ENCODE measurements around the gene KRTAP4-1.
"Not testable (repeated sequence)": the region's sequence is repeated elsewhere in the genome, so short reads cannot be mapped to it uniquely, and the experiment has no call there.

KRTAP4-1 gene

GRCh38 chr17:41147531-41148204, 37.0 kb downstream of the KRTAP4-1 start:
- DNase-seq (ENCODE audit: extremely low spot score), result no peak
- TF ChIP-seq CTBP1 (IDR thresholded peaks at IDR 0.05; ENCODE audit: borderline replicate concordance), result no peak
- TF ChIP-seq SP1 (IDR thresholded peaks at IDR 0.05), result no peak
- CTCF ChIA-PET, result no interaction called here
- POLR2A ChIA-PET, result no interaction called here

GRCh38 chr17:41145261-41145660, 39.5 kb downstream of the KRTAP4-1 start:
- POLR2A ChIA-PET, result no interaction called here
- DNase-seq (ENCODE audit: extremely low spot score), result no peak
- no peak for TF ChIP-seq ELF4 (IDR thresholded peaks at IDR 0.05)
- TF ChIP-seq SP1 (IDR thresholded peaks at IDR 0.05), result no peak
- no peak for TF ChIP-seq ARNT (IDR thresholded peaks at IDR 0.05)
- TF ChIP-seq FOXA1 (IDR thresholded peaks at IDR 0.05), result no peak
- TF ChIP-seq FOXK2 (IDR thresholded peaks at IDR 0.05), result no peak
- TF ChIP-seq ZNF384 (IDR thresholded peaks at IDR 0.05), result no peak
- TF ChIP-seq CTBP1 (IDR thresholded peaks at IDR 0.05; ENCODE audit: borderline replicate concordance), result no peak
- TF ChIP-seq FOXM1 (IDR thresholded peaks at IDR 0.05; ENCODE audit: borderline replicate concordance), result no peak
- no peak for TF ChIP-seq HDGF (IDR thresholded peaks at IDR 0.05; ENCODE audit: borderline replicate concordance)
- no peak for TF ChIP-seq NFRKB (IDR thresholded peaks at IDR 0.05)
- TF ChIP-seq, protein P1, sequence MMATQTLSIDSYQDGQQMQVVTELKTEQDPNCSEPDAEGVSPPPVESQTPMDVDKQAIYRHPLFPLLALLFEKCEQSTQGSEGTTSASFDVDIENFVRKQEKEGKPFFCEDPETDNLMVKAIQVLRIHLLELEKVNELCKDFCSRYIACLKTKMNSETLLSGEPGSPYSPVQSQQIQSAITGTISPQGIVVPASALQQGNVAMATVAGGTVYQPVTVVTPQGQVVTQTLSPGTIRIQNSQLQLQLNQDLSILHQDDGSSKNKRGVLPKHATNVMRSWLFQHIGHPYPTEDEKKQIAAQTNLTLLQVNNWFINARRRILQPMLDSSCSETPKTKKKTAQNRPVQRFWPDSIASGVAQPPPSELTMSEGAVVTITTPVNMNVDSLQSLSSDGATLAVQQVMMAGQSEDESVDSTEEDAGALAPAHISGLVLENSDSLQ (IDR thresholded peaks at IDR 0.05), result no peak
- CTCF ChIA-PET, result no interaction called here

DNA sequence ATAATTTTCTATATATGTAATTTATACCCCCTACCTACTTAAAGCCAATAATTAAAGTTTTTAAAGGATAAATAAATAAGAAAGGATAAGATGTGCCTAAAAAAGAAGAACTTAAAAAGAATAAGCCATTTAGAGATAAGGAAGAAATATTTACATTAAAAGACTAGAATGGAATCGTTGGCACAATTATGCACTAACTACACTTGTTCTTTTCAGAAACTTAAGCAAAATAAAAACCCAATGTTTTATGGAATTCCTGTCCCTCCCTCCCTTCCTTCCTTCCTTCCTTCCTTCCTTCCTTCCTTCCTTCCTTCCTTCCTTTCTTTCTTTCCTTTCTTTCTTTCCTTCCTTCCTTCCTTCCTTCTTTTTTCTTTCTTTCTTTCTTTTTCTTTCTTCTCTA, 39.9 kb downstream of the KRTAP4-1 start:
- DNase-seq (ENCODE audit: extremely low spot score), result no peak
- no peak for TF ChIP-seq ARNT (IDR thresholded peaks at IDR 0.05)
- no peak for TF ChIP-seq TARDBP (IDR thresholded peaks at IDR 0.05)
- TF ChIP-seq FOXA1 (IDR thresholded peaks at IDR 0.05), result no peak
- POLR2A ChIA-PET, result no interaction called here
- CTCF ChIA-PET, result no interaction called here

GRCh38 chr17:41141361-41141760, 43.4 kb downstream of the KRTAP4-1 start:
- no peak for TF ChIP-seq SUZ12 (IDR thresholded peaks at IDR 0.05)
- no peak for TF ChIP-seq BHLHE40 (IDR thresholded peaks at IDR 0.05; ENCODE audit: borderline replicate concordance)
- no peak for TF ChIP-seq SP1 (IDR thresholded peaks at IDR 0.05)
- no peak for TF ChIP-seq TARDBP (IDR thresholded peaks at IDR 0.05)
- no peak for TF ChIP-seq CTBP1 (IDR thresholded peaks at IDR 0.05; ENCODE audit: borderline replicate concordance)
- TF ChIP-seq, protein P1 (IDR thresholded peaks at IDR 0.05), result no peak
- TF ChIP-seq FOXK2 (IDR thresholded peaks at IDR 0.05), result no peak
- POLR2A ChIA-PET, result no interaction called here
- DNase-seq (ENCODE audit: extremely low spot score), result no peak
- CTCF ChIA-PET, result no interaction called here

DNA sequence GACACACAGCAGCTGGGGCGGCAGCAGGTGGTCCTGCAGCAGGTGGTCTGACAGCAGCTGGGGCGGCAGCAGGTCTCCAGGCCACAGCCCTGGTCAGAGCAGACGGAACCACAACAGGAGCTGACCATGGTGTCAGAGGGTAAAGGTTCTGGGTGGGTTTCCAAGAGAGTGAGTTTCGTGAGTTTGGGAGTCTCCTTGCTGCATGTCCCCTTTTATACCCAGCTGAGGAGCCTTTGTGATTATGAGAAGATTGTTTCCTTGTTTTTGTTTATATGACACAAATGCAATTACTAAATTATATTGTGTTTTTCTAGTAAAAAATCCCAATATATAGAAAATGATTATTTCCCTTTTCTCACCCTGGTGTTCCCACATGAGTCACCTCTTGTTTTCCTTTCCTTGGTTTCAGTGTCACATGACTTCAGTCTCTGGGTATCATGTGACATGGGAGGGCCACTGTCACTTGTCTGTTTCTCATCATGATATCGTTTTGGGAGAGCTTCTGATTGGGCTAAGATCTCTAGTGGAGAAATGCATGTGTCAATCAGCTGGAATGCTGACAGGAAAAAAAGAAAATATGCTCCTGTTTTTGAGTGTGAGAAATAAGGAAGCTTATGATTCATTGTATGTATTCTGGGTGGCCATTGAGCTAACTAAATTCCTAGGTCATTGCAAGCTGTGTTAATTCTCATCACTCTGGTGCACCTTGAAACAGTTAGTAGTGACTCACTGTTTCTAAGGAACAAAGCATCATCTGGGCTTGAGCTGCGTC, 44.2 kb downstream of the KRTAP4-1 start, which contains the start of gene KRTAP4-6:
Gene KRTAP4-6 (minus strand): TSS at position 185 of the 772 bp plus-strand sequence. CDS start 57 bp downstream, at position 128.
- TF ChIP-seq ARNT (IDR thresholded peaks at IDR 0.05) (no peak), HDGF (IDR thresholded peaks at IDR 0.05; ENCODE audit: borderline replicate concordance) (no peak), LEF1 (IDR thresholded peaks at IDR 0.05; ENCODE audit: borderline replicate concordance) (no peak), FOXK2 (IDR thresholded peaks at IDR 0.05) (no peak), ZNF384 (IDR thresholded peaks at IDR 0.05) (no peak), CTBP1 (IDR thresholded peaks at IDR 0.05; ENCODE audit: borderline replicate concordance) (no peak), ELF4 (IDR thresholded peaks at IDR 0.05) (no peak), TARDBP (IDR thresholded peaks at IDR 0.05) (no peak), NFRKB (IDR thresholded peaks at IDR 0.05) (no peak), L3MBTL2 (conservative IDR thresholded peaks at IDR 0.05) (no peak)
- ChIA-PET POLR2A (no interaction called here), CTCF (no interaction called here)
- DNase-seq (ENCODE audit: extremely low spot score), result no peak

- CTCF ChIA-PET; DNase-seq (ENCODE audit: extremely low spot score); POLR2A ChIA-PET: not testable (repeated sequence)
Observed at GRCh38 chr17:41139865-41140264, 44.8 kb downstream of the KRTAP4-1 start.

Data from HEK293T (cell line).